CD14-positive monocyte (primary cell): ENCODE measurements around the gene DGKA. TPM values are rescaled to one million over a fixed set of nuclear protein-coding genes. Genes with fewer than 3 reads are reported as not detected.

Experiments used
- DNase-seq, 3 donors: peaks; one replicate each; pipeline ENCODE4 v3.0.0-alpha.2; 2011 to 2022
- H2AFZ ChIP-seq: 2 replicates; pipeline ENCODE4 v1.6.0; 2012; ENCODE audit warnings: mild to moderate bottlenecking, low read depth, low read length, inconsistent platforms; ENCODE audit not compliant: insufficient read depth, poor library complexity, severe bottlenecking
- H3K27ac ChIP-seq, 2 donors: 1 replicate in 1 of 2; 2 replicates in 1 of 2; pipeline ENCODE4 v1.5.1; 2012 to 2013; ENCODE audit warnings: low read length in 2 of 2, control low read depth in 1 of 2, inconsistent platforms in 1 of 2, low read depth in 1 of 2, mild to moderate bottlenecking in 1 of 2
- H3K27me3 ChIP-seq, 2 donors: one replicate each; pipeline versions ENCODE4 v1.6.0 to v1.6.1; 2011 to 2013; ENCODE audit warnings: low read length in 2 of 2; ENCODE audit not compliant: control insufficient read depth in 2 of 2, insufficient read depth in 2 of 2
- H3K36me3 ChIP-seq, 2 donors: replicated peaks in 1 of 2; 1 replicate in 1 of 2; 2 replicates in 1 of 2; pipeline versions ENCODE4 v1.5.1 to v1.6.1; 2012 to 2013; ENCODE audit warnings: low read length in 2 of 2, control low read depth in 1 of 2, inconsistent platforms in 1 of 2, mild to moderate bottlenecking in 1 of 2; ENCODE audit not compliant: insufficient read depth in 2 of 2, control insufficient read depth in 1 of 2
- H3K4me1 ChIP-seq, 2 donors: 1 replicate in 1 of 2; 2 replicates in 1 of 2; pipeline versions ENCODE4 v1.5.1 to v1.6.1; 2012 to 2013; ENCODE audit warnings: low read length in 2 of 2, control low read depth in 1 of 2, inconsistent platforms in 1 of 2, mild to moderate bottlenecking in 1 of 2, moderate library complexity in 1 of 2; ENCODE audit not compliant: insufficient read depth in 2 of 2, control insufficient read depth in 1 of 2
- H3K4me2 ChIP-seq: replicated peaks from 2 replicates; pipeline ENCODE3; 2012; ENCODE audit warnings: low read length, moderate library complexity, mild to moderate bottlenecking; ENCODE audit not compliant: poor library complexity, severe bottlenecking; ENCODE audit errors: extremely low read depth
- H3K4me3 ChIP-seq, 3 experiments: fragments of 200-600 bp in 1 of 3; sonication (generic) in 1 of 3; replicated peaks in 1 of 3; 1 replicate in 2 of 3; 2 replicates in 1 of 3; pipeline ENCODE4 v1.5.1; 2011 to 2013; ENCODE audit warnings: low read length in 3 of 3, mild to moderate bottlenecking in 3 of 3, control low read depth in 2 of 3, low read depth in 2 of 3, inconsistent platforms in 1 of 3, moderate library complexity in 1 of 3
- H3K79me2 ChIP-seq: 2 replicates; pipeline ENCODE4 v1.6.0; 2012; ENCODE audit warnings: mild to moderate bottlenecking, control low read depth, inconsistent platforms, low read length, moderate library complexity; ENCODE audit not compliant: insufficient read depth
- H3K9ac ChIP-seq: 2 replicates; pipeline ENCODE4 v1.6.0; 2017; ENCODE audit warnings: low read length, mild to moderate bottlenecking; ENCODE audit not compliant: insufficient read depth, poor library complexity, severe bottlenecking
- H3K9me3 ChIP-seq, 2 donors: replicated peaks in 1 of 2; 1 replicate in 1 of 2; 2 replicates in 1 of 2; pipeline versions ENCODE4 v1.5.1 to v1.6.1; 2012 to 2013; ENCODE audit warnings: low read length in 2 of 2, control low read depth in 1 of 2; ENCODE audit not compliant: control insufficient read depth in 1 of 2, insufficient read depth in 1 of 2
- H4K20me1 ChIP-seq: 2 replicates; pipeline ENCODE4 v1.6.0; 2012; ENCODE audit warnings: mild to moderate bottlenecking, low read length, control low read depth, moderate library complexity; ENCODE audit not compliant: insufficient read depth
- H3K27ac Mint-ChIP-seq, 7 donors: one replicate each; pipeline ENCODE4 v1.8.0; 2020; ENCODE audit warnings: mild to moderate bottlenecking in 7 of 7, mixed read lengths in 7 of 7, moderate library complexity in 6 of 7, inconsistent platforms in 2 of 7
- H3K27me3 Mint-ChIP-seq, 3 donors: one replicate each; pipeline ENCODE4 v1.8.0; 2021 to 2022; ENCODE audit warnings: low read depth in 3 of 3, mild to moderate bottlenecking in 3 of 3, mixed read lengths in 3 of 3, moderate library complexity in 3 of 3, inconsistent platforms in 1 of 3
- H3K36me3 Mint-ChIP-seq, 2 donors: one replicate each; pipeline ENCODE4 v1.8.0; 2020; ENCODE audit warnings: mixed read lengths in 2 of 2, inconsistent platforms in 1 of 2, mild to moderate bottlenecking in 1 of 2
- H3K4me1 Mint-ChIP-seq: one replicate; pipeline ENCODE4 v1.8.0; 2020; ENCODE audit warnings: mild to moderate bottlenecking, mixed read lengths
- H3K4me3 Mint-ChIP-seq, 2 donors: one replicate each; pipeline ENCODE4 v1.8.0; 2020; ENCODE audit warnings: mild to moderate bottlenecking in 2 of 2, mixed read lengths in 2 of 2, moderate library complexity in 1 of 2
- H3K9me3 Mint-ChIP-seq, 7 donors: one replicate each; pipeline ENCODE4 v1.8.0; 2020 to 2022; ENCODE audit warnings: mixed read lengths in 7 of 7, mild to moderate bottlenecking in 6 of 7, moderate library complexity in 6 of 7, inconsistent platforms in 2 of 7
- WGBS: methylation state at CpG from one replicate; pipeline ENCODE4 v1.1.5; 2013; ENCODE audit warnings: missing lambda C conversion rate; ENCODE audit not compliant: insufficient coverage; 5-methylcytosine and 5-hydroxymethylcytosine counted together
- intact Hi-C, 2 donors: fragments of 100-400 bp; cut with micrococcal nuclease; formaldehyde crosslinking; loops; one replicate each; pipeline versions ENCODE4 v1.15.0 to v1.15.1; 2023
- polyA plus RNA-seq, 3 donors: library from polyadenylated mRNA; depleted of rRNA in 1 of 3; unstranded in 2 of 3; stranded (reverse) in 1 of 3; fragments of 300-500 nt in 2 of 3; fragments of >200 nt in 1 of 3; fragmentation: Illumina TruSeq in 2 of 3; gene quantifications; 1 replicate in 2 of 3; 2 replicates in 1 of 3; pipeline ENCODE4 v1.2.3, GENCODE V29; 2012 to 2021
- TF ChIP-seq, protein P1 (sequence below): fragments of 200-600 bp; IDR thresholded peaks from one replicate; pipeline ENCODE4 v1.8.0; 2022; ENCODE audit warnings: antibody characterized with exemption, mild to moderate bottlenecking

DGKA gene
- polyA plus RNA-seq, 3 donors: 16.0 to 99.1 (median 21.4) TPM

DNA sequence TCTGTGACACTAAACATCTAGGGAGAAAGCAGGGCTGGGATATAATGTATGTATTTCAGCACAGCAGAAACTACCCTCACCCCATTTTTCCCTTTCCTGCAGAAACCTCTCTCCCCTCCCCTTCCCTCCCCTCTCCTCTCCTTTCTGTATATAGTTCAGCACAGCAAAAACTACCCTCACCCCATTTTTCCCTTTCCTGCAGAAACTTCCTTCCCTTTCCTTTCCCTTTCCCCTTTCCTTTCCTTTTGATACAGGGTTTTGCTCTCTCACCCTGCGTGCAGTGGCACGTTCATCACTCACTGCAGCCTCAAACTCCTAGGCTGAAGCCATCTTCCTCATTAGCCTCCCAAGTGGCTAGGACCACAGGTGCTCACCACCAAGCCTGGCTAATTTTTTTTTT, 32.8 kb downstream of the DGKA start:
- TF ChIP-seq, protein P1, sequence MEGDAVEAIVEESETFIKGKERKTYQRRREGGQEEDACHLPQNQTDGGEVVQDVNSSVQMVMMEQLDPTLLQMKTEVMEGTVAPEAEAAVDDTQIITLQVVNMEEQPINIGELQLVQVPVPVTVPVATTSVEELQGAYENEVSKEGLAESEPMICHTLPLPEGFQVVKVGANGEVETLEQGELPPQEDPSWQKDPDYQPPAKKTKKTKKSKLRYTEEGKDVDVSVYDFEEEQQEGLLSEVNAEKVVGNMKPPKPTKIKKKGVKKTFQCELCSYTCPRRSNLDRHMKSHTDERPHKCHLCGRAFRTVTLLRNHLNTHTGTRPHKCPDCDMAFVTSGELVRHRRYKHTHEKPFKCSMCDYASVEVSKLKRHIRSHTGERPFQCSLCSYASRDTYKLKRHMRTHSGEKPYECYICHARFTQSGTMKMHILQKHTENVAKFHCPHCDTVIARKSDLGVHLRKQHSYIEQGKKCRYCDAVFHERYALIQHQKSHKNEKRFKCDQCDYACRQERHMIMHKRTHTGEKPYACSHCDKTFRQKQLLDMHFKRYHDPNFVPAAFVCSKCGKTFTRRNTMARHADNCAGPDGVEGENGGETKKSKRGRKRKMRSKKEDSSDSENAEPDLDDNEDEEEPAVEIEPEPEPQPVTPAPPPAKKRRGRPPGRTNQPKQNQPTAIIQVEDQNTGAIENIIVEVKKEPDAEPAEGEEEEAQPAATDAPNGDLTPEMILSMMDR: no peak
- intact Hi-C loops: no loop called here
- no peak overlapping the region for H3K4me3 ChIP-seq
- no peak overlapping the region for H2AFZ ChIP-seq
- H3K9me3 ChIP-seq: no peaks in the 10 kb centered on the region
- Mint-ChIP-seq H3K4me1 (peaks cover 23% of the 10 kb centered on the region), H3K4me3 (no peak overlapping the region), H3K27me3 (peaks cover 2 to 3% (median 2%) of the 10 kb centered on the region in 3 donors), H3K36me3 (no peaks in the 10 kb centered on the region), H3K27ac (no peak overlapping the region), H3K9me3 (no peaks in the 10 kb centered on the region)
- no peaks in the 10 kb centered on the region for H3K36me3 ChIP-seq
- no peak overlapping the region for H3K9ac ChIP-seq
- no peak for DNase-seq
- no peak overlapping the region for H3K27ac ChIP-seq
- H3K79me2 ChIP-seq: peaks cover 14% of the 10 kb centered on the region
- no peaks in the 10 kb centered on the region for H3K27me3 ChIP-seq
- no peak overlapping the region for H3K4me2 ChIP-seq
- no peaks in the 10 kb centered on the region for H4K20me1 ChIP-seq
- 94% methylated on average over 2 of the region's 2 CpGs for WGBS
- H3K4me1 ChIP-seq: peaks cover 15 to 22% of the 10 kb centered on the region in 2 donors

DNA sequence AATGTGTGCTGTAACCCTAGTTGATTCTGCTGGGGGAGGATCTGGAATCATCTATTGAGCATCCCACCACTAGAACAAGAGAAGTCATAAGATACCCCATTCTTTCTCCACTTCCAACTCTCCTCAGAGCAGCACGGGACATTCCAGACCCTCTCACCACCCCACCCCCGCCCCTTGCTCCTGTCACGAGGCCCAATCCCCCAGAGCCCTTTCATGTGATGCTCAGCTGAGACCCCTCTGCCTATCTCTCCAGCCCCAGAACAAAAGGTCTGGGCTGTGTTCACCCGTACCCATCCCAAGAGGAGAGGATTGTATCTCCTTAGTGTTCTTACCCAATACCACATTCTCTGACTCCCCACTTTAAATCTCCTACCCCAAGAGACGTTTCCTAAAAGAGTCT, 34.3 kb downstream of the DGKA start:
- Mint-ChIP-seq H3K27me3 (peaks cover 0 to 2% (median 2%) of the 10 kb centered on the region in 3 donors), H3K4me1 (peaks cover 23% of the 10 kb centered on the region), H3K36me3 (no peaks in the 10 kb centered on the region), H3K27ac (peak overlapping the region in 1 of 7 donors; percentile 89), H3K4me3 (no peak overlapping the region), H3K9me3 (no peaks in the 10 kb centered on the region)
- H3K79me2 ChIP-seq: peaks cover 14% of the 10 kb centered on the region
- intact Hi-C loops: loop anchor here in 1 of 2 donors (5.0 kb wide), 1 partner anchor 33 kb away; the partner anchor contains the start of gene DGKA
- 67% methylated on average over 1 of the region's 5 CpGs for WGBS
- no peaks in the 10 kb centered on the region for H3K9me3 ChIP-seq
- TF ChIP-seq, protein P1: no peak
- no peak overlapping the region for H3K4me2 ChIP-seq
- no peaks in the 10 kb centered on the region for H3K27me3 ChIP-seq
- peak overlapping the region; percentile 99 for H2AFZ ChIP-seq
- no peaks in the 10 kb centered on the region for H3K36me3 ChIP-seq
- no peak overlapping the region for H3K4me3 ChIP-seq
- no peak overlapping the region for H3K27ac ChIP-seq
- no peak for DNase-seq
- H4K20me1 ChIP-seq: no peaks in the 10 kb centered on the region
- no peak overlapping the region for H3K9ac ChIP-seq
- H3K4me1 ChIP-seq: peaks cover 15 to 22% of the 10 kb centered on the region in 2 donors
